GOT3 (cell line): ENCODE measurements around the gene MYZAP.

Experiments
- DNase-seq: peaks from one replicate; lab custom pipeline; 2025; ENCODE audit warnings: mixed read lengths; lab: John Stamatoyannopoulos, UW

Gene MYZAP

GRCh38 chr15:57562196-57562769 lies 29.4 kb upstream of the MYZAP start:
- DNase-seq: no peak

- DNase-seq: no peak
Observed at GRCh38 chr15:57563416-57563815, 28.3 kb upstream of the MYZAP start.

- DNase-seq: no peak
Observed at GRCh38 chr15:57565311-57565710, 26.4 kb upstream of the MYZAP start.

- DNase-seq: no peak
Observed at GRCh38 chr15:57566834-57567233, 24.9 kb upstream of the MYZAP start.

GRCh38 chr15:57567891-57568290 lies 23.8 kb upstream of the MYZAP start:
- no peak for DNase-seq

- no peak for DNase-seq
Observed at GRCh38 chr15:57568299-57568698, 23.4 kb upstream of the MYZAP start.

GRCh38 chr15:57570340-57570739 lies 21.4 kb upstream of the MYZAP start:
- DNase-seq: no peak

- DNase-seq: no peak
Observed at GRCh38 chr15:57570994-57571393, 20.7 kb upstream of the MYZAP start.

- no peak for DNase-seq
Observed at GRCh38 chr15:57571725-57572124, 20.0 kb upstream of the MYZAP start.

- no peak for DNase-seq
Observed at GRCh38 chr15:57572468-57572867, 19.2 kb upstream of the MYZAP start.

GRCh38 chr15:57573151-57573550 lies 18.6 kb upstream of the MYZAP start:
- DNase-seq: no peak

GRCh38 chr15:57575363-57575762 lies 16.3 kb upstream of the MYZAP start:
- no peak for DNase-seq

GRCh38 chr15:57578288-57578900 lies 13.3 kb upstream of the MYZAP start:
- no peak for DNase-seq

GRCh38 chr15:57580428-57580827 lies 11.3 kb upstream of the MYZAP start:
- DNase-seq: no peak

GRCh38 chr15:57580866-57581265 lies 10.8 kb upstream of the MYZAP start:
- no peak for DNase-seq

- no peak for DNase-seq
Observed at GRCh38 chr15:57582090-57582489, 9.6 kb upstream of the MYZAP start.

- DNase-seq: no peak
Observed at GRCh38 chr15:57583282-57583681, 8.4 kb upstream of the MYZAP start.

GRCh38 chr15:57583720-57584119 lies 8.0 kb upstream of the MYZAP start:
- no peak for DNase-seq

GRCh38 chr15:57586661-57587424 lies 4.9 kb upstream of the MYZAP start:
- no peak for DNase-seq

GRCh38 chr15:57589281-57589680 lies 2.4 kb upstream of the MYZAP start:
- DNase-seq: no peak

GRCh38 chr15:57589754-57590153 lies 1.9 kb upstream of the MYZAP start:
- DNase-seq: no peak

- DNase-seq: no peak
Observed at GRCh38 chr15:57591237-57591821, 375 bp upstream of the MYZAP start.

- DNase-seq: no peak
Observed at GRCh38 chr15:57592426-57592825, 722 bp downstream of the MYZAP start.
